Testis (tissue), 2 donors: ENCODE results near the gene GRK5.

Experiments used
- POLR2A ChIP-seq: fragments of 450-650 bp; IDR thresholded peaks from one replicate; pipeline ENCODE4 v1.6.1; 2017; ENCODE audit warnings: antibody characterized with exemption, mild to moderate bottlenecking, moderate library complexity
- TF ChIP-seq, protein P1 (sequence below), 3 experiments: fragments of 450-650 bp in 2 of 3; fragments of 200-600 bp in 1 of 3; sonication (generic) in 1 of 3; IDR thresholded peaks; one replicate each; pipeline ENCODE4 v1.5.1; 2016 to 2019; ENCODE audit warnings: antibody characterized with exemption in 3 of 3, mild to moderate bottlenecking in 2 of 3, moderate library complexity in 1 of 3

DNA sequence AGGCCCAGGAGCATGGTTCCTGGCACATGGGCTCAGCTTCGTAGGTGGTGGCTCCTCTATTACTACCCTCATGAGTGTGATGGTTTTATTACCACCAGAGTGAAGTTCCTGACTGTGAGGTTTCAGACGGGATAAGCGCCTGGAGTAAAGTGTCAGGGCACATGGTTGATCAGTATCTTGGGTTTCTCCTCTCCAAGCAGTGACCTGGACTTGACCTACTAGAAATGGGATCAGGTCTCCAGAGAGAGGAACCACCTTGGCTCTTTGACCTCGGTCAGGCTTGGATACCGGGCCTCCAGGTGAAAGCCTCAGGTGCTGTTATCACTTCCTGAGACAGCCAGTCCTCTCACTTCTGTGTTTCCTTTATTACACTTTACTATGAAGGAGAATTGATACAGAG is 67.7 kb downstream of the GRK5 start:
- TF ChIP-seq, protein P1, sequence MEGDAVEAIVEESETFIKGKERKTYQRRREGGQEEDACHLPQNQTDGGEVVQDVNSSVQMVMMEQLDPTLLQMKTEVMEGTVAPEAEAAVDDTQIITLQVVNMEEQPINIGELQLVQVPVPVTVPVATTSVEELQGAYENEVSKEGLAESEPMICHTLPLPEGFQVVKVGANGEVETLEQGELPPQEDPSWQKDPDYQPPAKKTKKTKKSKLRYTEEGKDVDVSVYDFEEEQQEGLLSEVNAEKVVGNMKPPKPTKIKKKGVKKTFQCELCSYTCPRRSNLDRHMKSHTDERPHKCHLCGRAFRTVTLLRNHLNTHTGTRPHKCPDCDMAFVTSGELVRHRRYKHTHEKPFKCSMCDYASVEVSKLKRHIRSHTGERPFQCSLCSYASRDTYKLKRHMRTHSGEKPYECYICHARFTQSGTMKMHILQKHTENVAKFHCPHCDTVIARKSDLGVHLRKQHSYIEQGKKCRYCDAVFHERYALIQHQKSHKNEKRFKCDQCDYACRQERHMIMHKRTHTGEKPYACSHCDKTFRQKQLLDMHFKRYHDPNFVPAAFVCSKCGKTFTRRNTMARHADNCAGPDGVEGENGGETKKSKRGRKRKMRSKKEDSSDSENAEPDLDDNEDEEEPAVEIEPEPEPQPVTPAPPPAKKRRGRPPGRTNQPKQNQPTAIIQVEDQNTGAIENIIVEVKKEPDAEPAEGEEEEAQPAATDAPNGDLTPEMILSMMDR (IDR thresholded peaks at IDR 0.05): no peak
- no peak for TF ChIP-seq POLR2A
